ENCODE data around the gene POLR2E.

DNA sequence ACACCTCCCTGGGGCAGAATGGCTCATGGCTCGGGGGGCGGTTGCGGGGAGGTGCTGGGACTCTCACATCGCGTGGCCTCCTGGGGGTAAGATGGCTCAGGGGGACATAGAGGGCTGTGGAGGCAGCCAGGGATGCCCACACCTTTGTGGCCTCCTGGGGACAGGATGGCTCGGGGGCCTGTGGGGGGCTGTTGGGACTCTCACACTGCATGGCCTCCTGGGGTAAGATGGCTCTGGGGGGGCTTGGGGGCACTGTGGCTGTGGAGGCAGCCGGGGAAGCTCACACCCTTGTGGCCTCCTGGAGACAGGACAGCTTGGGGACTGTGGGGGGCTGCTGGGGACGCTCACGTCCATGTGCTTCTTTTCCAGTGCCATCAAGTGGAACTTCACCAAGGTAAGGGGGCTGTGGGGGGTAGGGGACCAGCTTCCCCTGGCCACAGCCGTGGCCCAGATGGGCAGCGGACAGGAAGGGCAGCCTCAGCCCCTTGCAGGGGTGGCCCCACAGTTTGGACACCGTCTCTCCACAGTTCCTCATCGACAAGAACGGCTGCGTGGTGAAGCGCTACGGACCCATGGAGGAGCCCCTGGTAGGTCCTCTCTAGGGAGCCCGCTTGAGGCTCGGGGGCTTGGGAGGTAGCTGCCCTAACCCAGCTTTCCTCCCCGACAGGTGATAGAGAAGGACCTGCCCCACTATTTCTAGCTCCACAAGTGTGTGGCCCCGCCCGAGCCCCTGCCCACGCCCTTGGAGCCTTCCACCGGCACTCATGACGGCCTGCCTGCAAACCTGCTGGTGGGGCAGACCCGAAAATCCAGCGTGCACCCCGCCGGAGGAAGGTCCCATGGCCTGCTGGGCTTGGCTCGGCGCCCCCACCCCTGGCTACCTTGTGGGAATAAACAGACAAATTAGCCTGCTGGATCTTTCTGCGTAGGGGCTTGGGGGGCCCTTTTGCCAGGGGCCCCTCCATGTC lies 11.0 kb upstream of the POLR2E start:
- TF ChIP-seq POLR2A (IDR thresholded peaks at IDR 0.05) (no peak), CTCF (IDR thresholded peaks at IDR 0.05) (peak in 2 of 6 experiments; percentile 4 to 12)

Measured in upper lobe of left lung (tissue), 4 donors.